ENCODE data around the gene NLGN1. TPM values are rescaled to one million over a fixed set of nuclear protein-coding genes. Genes with fewer than 3 reads are reported as not detected.

Gene NLGN1
- total and polyA plus RNA-seq, 2 of the 13 experiments (the other 11 are each of a cell fraction or from before 2014, with no cell fraction given): not detected

- Histone ChIP-seq H3K36me3 (replicated peaks in 1 of 2; ENCODE audit: control insufficient read depth in 1 of 2, insufficient read depth in 2 of 2, low read length in 2 of 2) (no peaks in the 10 kb centered on the region), H3K4me3 (replicated peaks in 1 of 3; ENCODE audit: insufficient read depth in 1 of 3, low read depth in 2 of 3, low read length in 3 of 3) (no peak overlapping the region), H3K9me3 (ENCODE audit: low read length) (no peaks in the 10 kb centered on the region), H3K79me2 (ENCODE audit: insufficient read depth, low read length) (no peaks in the 10 kb centered on the region), H4K20me1 (ENCODE audit: insufficient read depth, low read length) (no peaks in the 10 kb centered on the region), H3K27ac (ENCODE audit: extremely low read length, insufficient read depth, low read length) (no peak overlapping the region), H3K9ac (ENCODE audit: insufficient read depth, low read depth, low read length) (no peak overlapping the region), H3K4me1 (ENCODE audit: insufficient read depth, low read length) (no peaks in the 10 kb centered on the region), H2AFZ (ENCODE audit: low read length) (no peak overlapping the region), H3K27me3 (ENCODE audit: control insufficient read depth in 1 of 2, insufficient read depth in 2 of 2, low read length in 2 of 2) (no peaks in the 10 kb centered on the region), H3K4me2 (ENCODE audit: low read depth, low read length) (no peak overlapping the region)
- TF ChIP-seq E2F2 (CRISPR knock-in tag; IDR thresholded peaks at IDR 0.05; ENCODE audit: borderline replicate concordance): no peak
- no peak for TF ChIP-seq REXO4 (CRISPR knock-in tag; IDR thresholded peaks at IDR 0.05; ENCODE audit: borderline replicate concordance)
- no peak for TF ChIP-seq NFE2L1 (CRISPR knock-in tag; IDR thresholded peaks at IDR 0.05; ENCODE audit: borderline replicate concordance)
- TF ChIP-seq ZNF607 (CRISPR knock-in tag; IDR thresholded peaks at IDR 0.05; ENCODE audit: borderline replicate concordance): no peak
- no peak for TF ChIP-seq LRRFIP1 (CRISPR knock-in tag; conservative IDR thresholded peaks at IDR 0.05)
- TF ChIP-seq KAT8 (CRISPR knock-in tag; IDR thresholded peaks at IDR 0.05): no peak
- TF ChIP-seq TOPORS (CRISPR knock-in tag; IDR thresholded peaks at IDR 0.05): no peak
- TF ChIP-seq JUNB (CRISPR knock-in tag; IDR thresholded peaks at IDR 0.05; ENCODE audit: borderline replicate concordance): no peak
- ChIA-PET POLR2A (no interaction called here), CTCF (ENCODE audit: low intra/inter-chr PET ratio, low total read pairs) (no interaction called here)
- no peak for ATAC-seq
- in situ Hi-C loops (cut with HindIII; ENCODE audit: extremely low pct_ligation_motif_present, low pct_unique_long_range_greater_than_20kb) (no loop called here), intact Hi-C loops (cut with micrococcal nuclease; ENCODE audit: unreplicated experiment) (no loop called here)
- FAIRE-seq: no peak
- DNase-seq (ENCODE audit: low spot score): no peak
- 1% methylated on average over 2 of the region's 2 CpGs for WGBS (ENCODE audit: low lambda C conversion rate)
- no TSS peak for BruUV-seq (replicated peaks)
Measured at GRCh38 chr3:174191895-174192294, 794.4 kb downstream of the NLGN1 start.
